HG03039 (cell line): Measurements from ENCODE around the gene FAM20A.

Experiments
- ATAC-seq: cut with Tn5 transposase; IDR thresholded peaks from one replicate; pipeline ENCODE4 v1.9.1; 2021; ENCODE audit warnings: mild to moderate bottlenecking, moderate library complexity; ENCODE audit not compliant: unreplicated experiment

Gene FAM20A

DNA sequence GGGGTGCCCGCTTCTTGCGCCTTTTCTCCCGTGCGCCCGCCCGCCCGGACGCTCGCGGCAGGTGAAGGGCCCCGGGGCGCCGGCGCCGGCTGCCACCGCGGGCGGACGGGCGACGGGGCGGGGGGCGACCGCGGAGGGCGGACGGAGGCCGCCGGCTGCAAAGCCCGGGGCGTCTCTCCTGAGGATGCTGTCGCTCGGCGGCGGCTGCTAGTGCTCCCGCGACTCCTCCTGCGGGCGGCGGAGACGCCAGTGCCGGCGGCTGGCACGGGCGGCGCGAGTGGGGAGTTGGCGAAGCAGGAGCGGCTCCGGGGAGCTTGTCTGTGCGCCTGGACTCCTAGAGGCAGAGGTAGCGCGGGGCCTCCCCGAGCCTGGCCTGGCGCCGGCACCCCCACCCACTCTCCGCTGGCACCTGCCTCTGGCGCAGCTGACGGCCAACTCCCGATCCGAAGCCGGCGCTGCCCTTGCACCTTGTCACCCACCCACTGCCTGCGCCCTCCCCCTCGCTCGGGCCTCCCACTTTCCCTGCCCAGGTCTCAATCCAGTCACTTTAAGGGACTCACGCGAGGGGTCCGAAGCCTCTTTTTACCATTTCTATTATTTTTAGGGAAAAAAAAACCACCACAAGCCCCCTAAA is at the start of gene FAM20A:
TSS of gene FAM20A (minus strand) at position 437 of the 634 bp plus-strand sequence. CDS start 701 bp downstream, outside the sequence.
- no peak for ATAC-seq

GRCh38 chr17:68649324-68649723 is 48.2 kb upstream of the FAM20A start:
- no peak for ATAC-seq

GRCh38 chr17:68646626-68647526 is 45.7 kb upstream of the FAM20A start:
- no peak for ATAC-seq

DNA sequence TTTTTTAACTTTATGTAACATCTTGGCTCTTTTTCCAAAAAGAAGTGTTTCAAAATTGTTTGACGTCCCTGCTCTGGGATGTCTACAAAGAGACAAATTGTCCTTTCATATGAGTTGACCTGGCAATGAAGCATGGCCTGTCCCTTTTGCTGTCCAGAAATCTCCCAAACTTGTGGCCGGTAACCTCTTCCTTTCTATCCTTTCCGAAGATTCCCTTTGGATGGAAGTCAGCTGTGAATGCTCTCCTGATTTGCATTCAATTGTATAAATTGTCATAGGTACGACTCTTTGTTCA is 40.9 kb upstream of the FAM20A start:
- ATAC-seq = no peak

DNA sequence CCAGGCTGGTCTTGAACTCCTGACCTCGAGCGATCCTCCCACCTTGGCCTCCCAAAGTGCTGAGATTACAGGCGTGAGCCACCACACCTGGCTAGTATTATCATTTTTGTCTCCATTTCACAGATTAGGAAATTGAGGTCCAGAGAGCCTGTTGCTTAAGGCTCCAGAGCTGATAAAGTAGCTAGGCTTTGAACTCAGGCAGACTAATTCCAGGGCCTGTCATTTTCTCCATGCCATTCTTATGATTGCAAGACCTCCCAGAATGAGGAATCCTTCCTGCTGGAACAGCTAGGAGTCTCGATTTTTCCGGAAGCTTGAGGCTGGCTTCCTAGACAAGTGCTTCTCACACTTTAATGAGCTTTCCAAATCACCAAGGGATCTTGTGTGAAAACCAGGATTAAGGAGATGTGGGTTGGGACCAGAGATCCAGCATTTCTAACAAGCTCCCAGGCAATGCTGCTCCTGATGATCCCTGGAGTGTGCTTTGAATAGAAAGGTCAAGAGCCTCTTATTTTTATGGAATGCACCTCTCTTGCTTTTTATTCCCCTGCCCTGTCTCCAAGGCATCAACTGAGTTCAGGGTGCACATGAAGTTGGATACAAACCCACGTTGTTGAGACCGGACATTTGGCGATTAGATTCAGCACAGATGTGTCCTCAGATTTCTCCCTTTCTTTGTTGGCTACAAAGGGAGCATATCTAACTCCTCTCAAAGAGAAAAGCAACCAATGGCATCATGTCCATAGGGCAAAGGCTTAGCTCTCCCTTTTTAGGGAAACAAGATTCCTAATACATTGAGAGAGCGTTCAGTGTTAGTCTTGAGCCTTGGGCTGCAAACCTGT is 40.3 kb upstream of the FAM20A start:
- ATAC-seq = no peak

GRCh38 chr17:68640242-68640989 is 39.2 kb upstream of the FAM20A start:
- no peak for ATAC-seq

GRCh38 chr17:68634345-68634876 is 33.2 kb upstream of the FAM20A start:
- no peak for ATAC-seq

DNA sequence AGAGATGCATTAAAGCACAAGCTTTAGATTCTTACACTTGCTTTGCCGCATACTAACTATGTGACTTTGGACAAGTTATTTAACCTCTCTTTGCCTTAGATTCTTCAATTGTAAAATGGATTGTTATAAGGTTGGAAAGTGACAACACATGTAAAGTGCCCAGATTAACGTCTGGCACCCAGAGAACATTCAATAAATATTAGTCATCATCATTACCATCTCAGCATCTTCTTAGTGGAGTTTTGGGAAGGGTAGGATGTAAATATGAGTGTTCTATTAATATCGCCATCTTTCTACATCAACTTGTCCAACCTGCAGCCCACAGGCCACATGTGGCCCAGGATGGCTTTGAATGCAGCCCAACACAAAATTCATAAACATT is 27.4 kb upstream of the FAM20A start:
- no peak for ATAC-seq

GRCh38 chr17:68627956-68628575 is 26.9 kb upstream of the FAM20A start:
- ATAC-seq = no peak

- ATAC-seq = no peak
These were observed 23.2 kb upstream of the FAM20A start for GRCh38 chr17:68624381-68624780.

- ATAC-seq = no peak
These were observed 22.6 kb upstream of the FAM20A start for GRCh38 chr17:68623811-68624210.

- no peak for ATAC-seq
These were observed 21.3 kb upstream of the FAM20A start for GRCh38 chr17:68622423-68622822.

- ATAC-seq = no peak
These were observed 19.9 kb upstream of the FAM20A start for GRCh38 chr17:68621065-68621464.

DNA sequence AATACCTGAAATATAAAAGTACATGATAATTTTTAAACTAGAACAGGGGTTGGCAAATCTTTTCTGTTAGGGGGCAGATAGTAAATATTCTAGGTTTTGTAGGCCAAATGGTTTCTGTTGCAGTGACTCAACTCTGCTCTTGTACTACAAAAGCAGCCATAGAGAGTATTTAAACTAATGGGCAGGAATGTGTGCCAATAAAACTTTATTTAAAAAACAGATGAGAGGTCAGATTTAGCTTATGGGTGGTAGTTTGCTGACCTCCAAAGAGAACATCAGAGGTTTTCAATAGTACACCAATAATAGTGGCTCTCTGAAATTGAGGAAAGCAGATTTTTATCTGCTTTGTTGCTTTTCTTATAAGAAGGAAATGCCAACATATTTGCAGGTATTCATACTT is 15.2 kb upstream of the FAM20A start:
- ATAC-seq = no peak

DNA sequence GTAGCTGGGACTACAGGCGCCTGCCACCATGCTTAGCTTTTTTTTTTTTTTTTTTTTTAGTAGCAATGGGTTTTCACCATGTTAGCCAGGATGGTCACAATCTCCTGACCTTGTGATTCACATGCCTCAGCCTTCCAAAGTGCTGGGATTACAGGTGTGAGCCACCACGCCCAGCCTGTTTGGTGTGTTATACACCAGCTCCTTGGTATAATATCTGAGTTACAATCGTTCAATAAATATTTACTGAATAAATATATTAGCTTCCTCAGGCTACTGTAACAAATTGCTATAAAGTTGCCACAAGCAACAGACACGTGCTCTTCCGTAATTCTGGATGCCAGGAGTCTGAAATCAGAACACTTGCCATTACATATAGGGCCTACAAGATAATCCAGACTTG is 13.6 kb upstream of the FAM20A start:
- no peak for ATAC-seq

- no peak for ATAC-seq
These were observed 12.7 kb upstream of the FAM20A start for GRCh38 chr17:68613739-68614298.

DNA sequence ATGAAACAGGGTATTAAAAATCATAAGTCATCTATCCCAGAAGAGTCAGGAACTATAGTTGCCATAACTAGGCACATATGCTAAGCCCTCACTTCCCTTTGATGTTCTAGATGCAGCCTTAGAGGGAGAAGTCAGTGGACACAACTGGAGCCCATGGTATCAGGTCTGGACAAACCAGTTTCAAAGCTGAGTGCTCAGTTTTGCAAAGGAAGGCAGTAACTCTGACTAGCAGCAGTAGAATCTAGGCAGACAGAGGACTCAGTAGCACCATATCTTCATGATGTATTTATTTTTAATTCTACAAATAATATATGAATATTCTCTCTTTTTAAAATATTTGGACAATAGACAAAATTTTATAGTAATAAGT is 11.7 kb upstream of the FAM20A start:
- ATAC-seq = no peak

- ATAC-seq = no peak
These were observed 11.2 kb upstream of the FAM20A start for GRCh38 chr17:68612209-68612922.
